ENCODE data around the gene HRC. TPM values are rescaled to one million over a fixed set of nuclear protein-coding genes. Genes with fewer than 3 reads are reported as not detected.

The HRC gene
- total and polyA plus RNA-seq, 2 of the 8 experiments (the other 6 are each of a cell fraction or from before 2014, with no cell fraction given) = 2.3 to 2.6 TPM

DNA sequence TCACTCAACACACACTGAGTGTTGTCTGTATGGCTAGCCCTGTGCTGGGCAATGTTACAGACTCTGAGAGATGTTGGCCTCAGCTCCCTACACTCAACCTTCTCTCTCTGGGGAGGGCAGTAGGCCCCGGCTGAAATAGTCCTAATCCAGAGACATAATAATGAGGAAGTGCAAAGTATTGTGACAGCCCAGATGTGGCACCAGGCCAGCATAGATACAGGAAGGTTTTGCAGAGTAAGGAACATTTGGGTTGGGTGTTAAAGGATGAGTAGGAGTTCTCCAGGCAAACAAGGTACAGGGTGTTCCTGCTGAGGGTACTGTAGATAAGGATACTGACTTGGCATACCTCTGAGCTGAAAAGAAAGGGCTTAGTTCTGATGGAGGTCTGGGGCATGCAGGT is 38.7 kb downstream of the HRC start:
- H4K20me1 ChIP-seq (replicated peaks in 1 of 2; ENCODE audit: control insufficient read depth in 1 of 2, insufficient read depth in 2 of 2, low read length in 2 of 2) = peaks cover 0 to 9% of the 10 kb centered on the region in 2 experiments
- no peak overlapping the region for H2BK20ac ChIP-seq (ENCODE audit: low read length)
- H3K27ac ChIP-seq (ENCODE audit: low read depth, low read length) = no peak overlapping the region
- peaks cover 8 to 19% (median 17%) of the 10 kb centered on the region in 4 experiments for H3K27me3 ChIP-seq (replicated peaks in 1 of 4; ENCODE audit: control insufficient read depth in 3 of 4, extremely low read depth in 1 of 4, insufficient read depth in 3 of 4, low read length in 3 of 4)
- no peak for FAIRE-seq
- no peak overlapping the region for H3K23ac ChIP-seq (ENCODE audit: insufficient read length)
- no peak for DNase-seq (ENCODE audit: low read depth in 1 of 2, low spot score in 2 of 2)
- H4K91ac ChIP-seq (replicated peaks; ENCODE audit: insufficient read length, low read length) = no peak overlapping the region
- H3K4ac ChIP-seq (replicated peaks; ENCODE audit: insufficient read length, low read depth, low read length) = no peak overlapping the region
- H3K9me3 ChIP-seq (ENCODE audit: insufficient read depth in 2 of 2, low read depth in 1 of 2, low read length in 1 of 2) = no peaks in the 10 kb centered on the region
- H3K4me2 ChIP-seq (ENCODE audit: insufficient read depth in 1 of 2, low read depth in 2 of 2, low read length in 2 of 2) = no peak overlapping the region
- H3K79me1 ChIP-seq (ENCODE audit: low read depth, low read length) = peaks cover 2% of the 10 kb centered on the region; the same call in 1 of the 2 replicates
- WGBS, 2 experiments (ENCODE audit: extremely low coverage in 1 of 2, insufficient coverage in 1 of 2, insufficient read length in 1 of 2, insufficient replicate concordance in 2 of 2, low coverage in 1 of 2, low lambda C conversion rate in 2 of 2, missing lambda C conversion rate in 1 of 2) = 93% methylated on average over 1 of the region's 1 CpG; no CpG with 5 or more reads in 1 of the 2 experiments
- H2BK5ac ChIP-seq (ENCODE audit: low read depth, low read length) = no peak overlapping the region
- ChIA-PET CTCF (ENCODE audit: partially characterized antibody) (interaction anchor here (1.2 to 3.2 kb wide), 6 partner anchors 11 to 105 kb away, joined by 3 to 16 read pairs (median 4); no protein-coding TSS in a partner anchor), POLR2A (ENCODE audit: partially characterized antibody) (interaction anchor here (1.4 to 2.1 kb wide), 4 partner anchors 14 to 34 kb away, joined by 3 to 8 read pairs (median 5); no protein-coding TSS in a partner anchor)
- H3K9ac ChIP-seq (replicated peaks in 1 of 4; ENCODE audit: extremely low read depth in 1 of 4, low read depth in 3 of 4, low read length in 3 of 4) = no peak overlapping the region
- H4K5ac ChIP-seq (ENCODE audit: insufficient read length, low read depth, low read length) = no peak overlapping the region
- H2AK5ac ChIP-seq (ENCODE audit: low read depth, low read length) = no peak overlapping the region
- peaks cover 0 to 6% (median 4%) of the 10 kb centered on the region in 4 experiments; a peak in 4 of 7 replicates for H3K4me1 ChIP-seq (replicated peaks in 1 of 4; ENCODE audit: control insufficient read depth in 3 of 4, insufficient read depth in 4 of 4, low read length in 3 of 4)
- H3K4me3 ChIP-seq (ENCODE audit: extremely low read depth in 1 of 4, insufficient read depth in 2 of 4, low read depth in 3 of 4, low read length in 4 of 4) = no peak overlapping the region
- no peak overlapping the region for H3K14ac ChIP-seq (ENCODE audit: insufficient read length)
- H3K79me2 ChIP-seq (ENCODE audit: control insufficient read depth in 1 of 2, insufficient read depth in 2 of 2, low read length in 2 of 2) = no peaks in the 10 kb centered on the region
- no peak overlapping the region for H3K56ac ChIP-seq (replicated peaks; ENCODE audit: insufficient read length, low read depth, low read length)
- no peak overlapping the region for H4K8ac ChIP-seq (ENCODE audit: extremely low read depth, insufficient read depth, low read length)
- H2AFZ ChIP-seq (ENCODE audit: low read length) = no peak overlapping the region
- H2BK120ac ChIP-seq (replicated peaks; ENCODE audit: low read depth, low read length) = no peak overlapping the region
- H3K23me2 ChIP-seq (ENCODE audit: low read depth, low read length) = peaks cover 22% of the 10 kb centered on the region
- H2BK15ac ChIP-seq (ENCODE audit: low read length) = no peak overlapping the region
- no peak overlapping the region for H2BK12ac ChIP-seq (ENCODE audit: low read depth, low read length)
- no peak overlapping the region for H3K18ac ChIP-seq (ENCODE audit: extremely low read depth, low read length)
- H3K36me3 ChIP-seq (ENCODE audit: control insufficient read depth in 2 of 4, insufficient read depth in 4 of 4, low read length in 3 of 4) = no peaks in the 10 kb centered on the region
- TF ChIP-seq SP4 (IDR thresholded peaks at IDR 0.05; ENCODE audit: low read length) = no peak
- TF ChIP-seq BRCA1 (IDR thresholded peaks at IDR 0.05; ENCODE audit: low read depth, low read length) = no peak
- TF ChIP-seq YY1 (IDR thresholded peaks at IDR 0.05; ENCODE audit: low read depth, low read length) = no peak
- TF ChIP-seq TBP (IDR thresholded peaks at IDR 0.05; ENCODE audit: low read depth, low read length) = no peak
- TF ChIP-seq, protein P1, sequence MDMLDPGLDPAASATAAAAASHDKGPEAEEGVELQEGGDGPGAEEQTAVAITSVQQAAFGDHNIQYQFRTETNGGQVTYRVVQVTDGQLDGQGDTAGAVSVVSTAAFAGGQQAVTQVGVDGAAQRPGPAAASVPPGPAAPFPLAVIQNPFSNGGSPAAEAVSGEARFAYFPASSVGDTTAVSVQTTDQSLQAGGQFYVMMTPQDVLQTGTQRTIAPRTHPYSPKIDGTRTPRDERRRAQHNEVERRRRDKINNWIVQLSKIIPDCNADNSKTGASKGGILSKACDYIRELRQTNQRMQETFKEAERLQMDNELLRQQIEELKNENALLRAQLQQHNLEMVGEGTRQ (IDR thresholded peaks at IDR 0.05; ENCODE audit: low read length) = no peak
- no peak for TF ChIP-seq JUN (IDR thresholded peaks at IDR 0.05; ENCODE audit: low read depth, low read length)
- TF ChIP-seq POLR2A (IDR thresholded peaks at IDR 0.05; ENCODE audit: control extremely low read depth in 1 of 2, low read depth in 2 of 2, low read length in 2 of 2) = no peak
- no peak for TF ChIP-seq TCF12 (IDR thresholded peaks at IDR 0.05; ENCODE audit: low read depth, low read length)
- TF ChIP-seq RAD21 (IDR thresholded peaks at IDR 0.05 in 1 of 2, conservative IDR thresholded peaks at IDR 0.05 in 1 of 2; ENCODE audit: low read depth in 2 of 2, low read length in 2 of 2) = no peak
- no peak for TF ChIP-seq SIN3A (conservative IDR thresholded peaks at IDR 0.05 in 1 of 2, IDR thresholded peaks at IDR 0.05 in 1 of 2; ENCODE audit: low read depth in 1 of 2, low read length in 2 of 2)
- no peak for TF ChIP-seq CHD1 (IDR thresholded peaks at IDR 0.05; ENCODE audit: low read depth, low read length)
- no peak for TF ChIP-seq EGR1 (IDR thresholded peaks at IDR 0.05; ENCODE audit: borderline replicate concordance, low read depth, low read length)
- no peak for TF ChIP-seq PHF8 (conservative IDR thresholded peaks at IDR 0.05; ENCODE audit: low read depth, low read length)
- TF ChIP-seq KDM4A (IDR thresholded peaks at IDR 0.05; ENCODE audit: low read depth, low read length, severe bottlenecking) = no peak

All from H1 (cell line).